Endothelial cell of umbilical vein (primary cell): ENCODE results near the gene DNASE1L1.

ENCODE experiments used
- EZH2 ChIP-seq: IDR thresholded peaks from 2 replicates; pipeline ENCODE4 v1.6.1; 2012; ENCODE audit warnings: borderline replicate concordance, low read depth, mild to moderate bottlenecking, moderate library complexity, low read length, inconsistent platforms; ENCODE audit not compliant: severe bottlenecking
- FOS ChIP-seq: IDR thresholded peaks from 2 replicates; pipeline ENCODE4 v1.6.1; 2011; ENCODE audit warnings: mild to moderate bottlenecking, low read length, moderate library complexity, borderline replicate concordance; ENCODE audit not compliant: insufficient read depth
- POLR2A ChIP-seq: IDR thresholded peaks from 2 replicates; pipeline ENCODE4 v1.6.1; 2012; ENCODE audit warnings: low read depth, mild to moderate bottlenecking, control low read depth, low read length
- POLR2AphosphoS5 ChIP-seq: IDR thresholded peaks from 2 replicates; pipeline ENCODE4 v1.6.1; 2012; ENCODE audit warnings: low read depth, mild to moderate bottlenecking, control low read depth, low read length, moderate library complexity; ENCODE audit not compliant: insufficient read depth
- TF ChIP-seq, protein P1 (sequence below), 2 donors: IDR thresholded peaks; 1 replicate in 1 of 2; 2 replicates in 1 of 2; pipeline ENCODE4 v1.5.1; 2011; ENCODE audit warnings: low read length in 2 of 2, mild to moderate bottlenecking in 2 of 2, moderate library complexity in 2 of 2, control low read depth in 1 of 2, inconsistent platforms in 1 of 2, low read depth in 1 of 2; ENCODE audit not compliant: insufficient read depth in 1 of 2; ENCODE audit errors: extremely low read depth in 1 of 2
- TF ChIP-seq, protein P2 (sequence below): IDR thresholded peaks from 2 replicates; pipeline ENCODE4 v1.6.1; 2011; ENCODE audit not compliant: insufficient read depth, insufficient read length

DNA sequence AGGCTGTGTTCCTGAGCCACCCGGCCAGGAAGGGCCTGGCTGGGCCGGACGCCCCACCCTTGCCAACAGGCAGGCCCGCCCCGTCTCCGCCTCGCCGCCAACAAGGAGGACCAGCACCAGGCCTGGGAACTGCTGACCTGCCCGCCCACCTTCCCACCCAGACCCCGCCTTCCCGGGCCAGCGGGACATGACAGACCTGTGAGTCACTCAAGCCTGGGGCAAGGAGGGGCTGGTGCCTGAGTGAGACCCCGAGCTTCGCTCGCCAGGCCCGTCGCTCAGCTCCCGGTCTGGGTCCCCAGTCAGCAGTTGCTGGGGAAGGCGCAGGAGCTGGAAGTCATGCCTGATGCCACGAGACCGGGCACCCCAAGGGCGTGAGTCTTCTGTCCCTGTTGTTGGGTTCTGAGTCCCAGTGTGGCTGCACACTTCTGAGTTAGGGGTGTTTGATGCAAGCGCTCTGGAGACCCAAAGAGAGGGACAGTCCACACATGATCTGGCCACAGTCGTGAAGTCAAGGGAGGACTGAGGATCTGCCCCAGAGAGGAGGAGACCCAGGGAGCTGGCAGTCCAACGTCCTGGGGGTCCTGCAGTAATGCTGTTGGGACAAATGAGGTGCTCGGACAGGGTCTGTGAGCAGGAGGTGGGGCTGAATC is at the start of gene DNASE1L1:
- TF ChIP-seq, protein P1, sequence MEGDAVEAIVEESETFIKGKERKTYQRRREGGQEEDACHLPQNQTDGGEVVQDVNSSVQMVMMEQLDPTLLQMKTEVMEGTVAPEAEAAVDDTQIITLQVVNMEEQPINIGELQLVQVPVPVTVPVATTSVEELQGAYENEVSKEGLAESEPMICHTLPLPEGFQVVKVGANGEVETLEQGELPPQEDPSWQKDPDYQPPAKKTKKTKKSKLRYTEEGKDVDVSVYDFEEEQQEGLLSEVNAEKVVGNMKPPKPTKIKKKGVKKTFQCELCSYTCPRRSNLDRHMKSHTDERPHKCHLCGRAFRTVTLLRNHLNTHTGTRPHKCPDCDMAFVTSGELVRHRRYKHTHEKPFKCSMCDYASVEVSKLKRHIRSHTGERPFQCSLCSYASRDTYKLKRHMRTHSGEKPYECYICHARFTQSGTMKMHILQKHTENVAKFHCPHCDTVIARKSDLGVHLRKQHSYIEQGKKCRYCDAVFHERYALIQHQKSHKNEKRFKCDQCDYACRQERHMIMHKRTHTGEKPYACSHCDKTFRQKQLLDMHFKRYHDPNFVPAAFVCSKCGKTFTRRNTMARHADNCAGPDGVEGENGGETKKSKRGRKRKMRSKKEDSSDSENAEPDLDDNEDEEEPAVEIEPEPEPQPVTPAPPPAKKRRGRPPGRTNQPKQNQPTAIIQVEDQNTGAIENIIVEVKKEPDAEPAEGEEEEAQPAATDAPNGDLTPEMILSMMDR (IDR thresholded peaks at IDR 0.05; ENCODE audit: extremely low read depth in 1 of 2, insufficient read depth in 1 of 2, low read depth in 1 of 2, low read length in 2 of 2), result no peak
- TF ChIP-seq POLR2A (peak; percentile 49), POLR2AphosphoS5 (peak; percentile 48), FOS (peak; percentile 83), EZH2 (no peak)
- TF ChIP-seq, protein P2, sequence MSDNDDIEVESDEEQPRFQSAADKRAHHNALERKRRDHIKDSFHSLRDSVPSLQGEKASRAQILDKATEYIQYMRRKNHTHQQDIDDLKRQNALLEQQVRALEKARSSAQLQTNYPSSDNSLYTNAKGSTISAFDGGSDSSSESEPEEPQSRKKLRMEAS, result no peak
